GM23248 (cell line): ENCODE measurements around the gene DAB2IP.

Source experiments
- EZH2 ChIP-seq: fragments of 200-600 bp; sonication (generic); IDR thresholded peaks from 2 replicates; pipeline ENCODE4 v1.6.1; 2018; ENCODE audit warnings: antibody characterized with exemption, mild to moderate bottlenecking; ENCODE audit not compliant: insufficient read depth, poor library complexity, severe bottlenecking
- EZH2phosphoT487 ChIP-seq: fragments of 200-600 bp; sonication (generic); IDR thresholded peaks from 2 replicates; pipeline ENCODE4 v1.6.1; 2018; ENCODE audit warnings: antibody characterized with exemption, moderate library complexity, mild to moderate bottlenecking, low read depth; ENCODE audit not compliant: insufficient read depth

- TF ChIP-seq EZH2phosphoT487 (no peak), EZH2 (no peak)
Measured at GRCh38 chr9:121718084-121718483, 66.7 kb downstream of the DAB2IP start.
